Mononuclear cell (primary cell): ENCODE results near the gene GSC. TPM values are rescaled to one million over a fixed set of nuclear protein-coding genes. Genes with fewer than 3 reads are reported as not detected.
"Not testable (repeated sequence)": the region's sequence is repeated elsewhere in the genome, so short reads cannot be mapped to it uniquely, and the experiment has no call there.

Source experiments
- H3K27me3 ChIP-seq: 2 replicates; pipeline ENCODE4 v1.6.0; 2011; ENCODE audit warnings: low read length, control low read depth; ENCODE audit not compliant: insufficient read depth
- H3K4me1 ChIP-seq: 2 replicates; pipeline ENCODE4 v1.5.1; 2011; ENCODE audit warnings: mild to moderate bottlenecking, low read length, control low read depth; ENCODE audit not compliant: insufficient read depth
- H3K4me3 ChIP-seq: 2 replicates; pipeline ENCODE4 v1.5.1; 2011; ENCODE audit warnings: mild to moderate bottlenecking, low read length, moderate library complexity
- H3K9me3 ChIP-seq: 2 replicates; pipeline ENCODE4 v1.5.1; 2011; ENCODE audit warnings: low read depth, mild to moderate bottlenecking, control low read depth, low read length
- total RNA-seq: library from RNA; depleted of rRNA; stranded (reverse); fragments of >200 nt; gene quantifications from one replicate; pipeline ENCODE4 v1.2.3, GENCODE V29; 2012

Gene GSC
- 0.42 TPM for total RNA-seq

GRCh38 chr14:94769391-94770250 is at the start of gene GSC:
Gene GSC, minus strand, starts transcription at chr14:94770113. Its CDS starts 98 bp downstream, at chr14:94770015.
- Histone ChIP-seq H3K27me3 (peaks cover 93% of the 10 kb centered on the region), H3K4me3 (no peak within 1 kb of the TSS), H3K9me3 (no peaks in the 10 kb centered on the region)

GRCh38 chr14:94819531-94819930 is 49.6 kb upstream of the GSC start:
- no peaks in the 10 kb centered on the region for H3K27me3 ChIP-seq
- H3K4me1 ChIP-seq: no peaks in the 10 kb centered on the region
- no peaks in the 10 kb centered on the region for H3K9me3 ChIP-seq
- H3K4me3 ChIP-seq: no peak overlapping the region

More at GRCh38 chr14:94769391-94770250, at the start of gene GSC:
- peaks cover 14% of the 10 kb centered on the region for H3K4me1 ChIP-seq

- Histone ChIP-seq H3K27me3 (no peaks in the 10 kb centered on the region), H3K4me3 (no peak overlapping the region), H3K9me3 (no peaks in the 10 kb centered on the region), H3K4me1 (no peaks in the 10 kb centered on the region)
Observed at GRCh38 chr14:94816113-94816512, 46.2 kb upstream of the GSC start.

- H3K9me3 ChIP-seq: no peaks in the 10 kb centered on the region
- no peaks in the 10 kb centered on the region for H3K4me1 ChIP-seq
- H3K27me3 ChIP-seq: peaks cover 2% of the 10 kb centered on the region
- no peak overlapping the region for H3K4me3 ChIP-seq
Observed at GRCh38 chr14:94805680-94806288, 35.9 kb upstream of the GSC start.

- Histone ChIP-seq H3K27me3 (peaks cover 2% of the 10 kb centered on the region), H3K9me3 (no peaks in the 10 kb centered on the region), H3K4me1 (no peaks in the 10 kb centered on the region), H3K4me3 (no peak overlapping the region)
Observed at GRCh38 chr14:94801225-94801624, 31.3 kb upstream of the GSC start.

- not testable (repeated sequence) for H3K4me3 ChIP-seq, H3K9me3 ChIP-seq, H3K4me1 ChIP-seq, H3K27me3 ChIP-seq
Observed at GRCh38 chr14:94800764-94801163, 30.9 kb upstream of the GSC start.

- H3K27me3 ChIP-seq: no peaks in the 10 kb centered on the region
- no peaks in the 10 kb centered on the region for H3K9me3 ChIP-seq
- no peaks in the 10 kb centered on the region for H3K4me1 ChIP-seq
- H3K4me3 ChIP-seq: no peak overlapping the region
Observed at GRCh38 chr14:94797887-94798286, 28.0 kb upstream of the GSC start.

- no peaks in the 10 kb centered on the region for H3K27me3 ChIP-seq
- H3K4me1 ChIP-seq: no peaks in the 10 kb centered on the region
- no peak overlapping the region for H3K4me3 ChIP-seq
- no peaks in the 10 kb centered on the region for H3K9me3 ChIP-seq
Observed at GRCh38 chr14:94796278-94796677, 26.4 kb upstream of the GSC start.

GRCh38 chr14:94795372-94795771 is 25.5 kb upstream of the GSC start:
- Histone ChIP-seq H3K4me1 (no peaks in the 10 kb centered on the region), H3K9me3 (no peaks in the 10 kb centered on the region), H3K27me3 (no peaks in the 10 kb centered on the region), H3K4me3 (no peak overlapping the region)

- Histone ChIP-seq H3K27me3 (no peaks in the 10 kb centered on the region), H3K4me1 (no peaks in the 10 kb centered on the region), H3K9me3 (no peaks in the 10 kb centered on the region), H3K4me3 (no peak overlapping the region)
Observed at GRCh38 chr14:94793901-94794300, 24.0 kb upstream of the GSC start.

GRCh38 chr14:94787655-94788054 is 17.7 kb upstream of the GSC start:
- no peaks in the 10 kb centered on the region for H3K27me3 ChIP-seq
- no peaks in the 10 kb centered on the region for H3K9me3 ChIP-seq
- no peak overlapping the region for H3K4me3 ChIP-seq
- H3K4me1 ChIP-seq: no peaks in the 10 kb centered on the region

GRCh38 chr14:94787092-94787491 is 17.2 kb upstream of the GSC start:
- Histone ChIP-seq H3K9me3 (no peaks in the 10 kb centered on the region), H3K4me1 (no peaks in the 10 kb centered on the region), H3K27me3 (no peaks in the 10 kb centered on the region), H3K4me3 (no peak overlapping the region)

GRCh38 chr14:94780536-94781399 is 10.9 kb upstream of the GSC start:
- peaks cover 23% of the 10 kb centered on the region for H3K27me3 ChIP-seq
- H3K4me1 ChIP-seq: no peaks in the 10 kb centered on the region
- H3K9me3 ChIP-seq: no peaks in the 10 kb centered on the region
- H3K4me3 ChIP-seq: no peak overlapping the region

- no peak overlapping the region for H3K4me3 ChIP-seq
- H3K9me3 ChIP-seq: no peaks in the 10 kb centered on the region
- H3K27me3 ChIP-seq: peaks cover 34% of the 10 kb centered on the region
- H3K4me1 ChIP-seq: no peaks in the 10 kb centered on the region
Observed at GRCh38 chr14:94779713-94780112, 9.8 kb upstream of the GSC start.

- peaks cover 72% of the 10 kb centered on the region for H3K27me3 ChIP-seq
- H3K4me1 ChIP-seq: no peaks in the 10 kb centered on the region
- no peak overlapping the region for H3K4me3 ChIP-seq
- no peaks in the 10 kb centered on the region for H3K9me3 ChIP-seq
Observed at GRCh38 chr14:94775871-94776210, 5.9 kb upstream of the GSC start.
